H54 (cell line): ENCODE results near the gene FTCD.
"Not testable (repeated sequence)": the region's sequence is repeated elsewhere in the genome, so short reads cannot be mapped to it uniquely, and the experiment has no call there.

Source experiments
- DNase-seq: peaks from one replicate; pipeline ENCODE4 v3.0.0; 2011; ENCODE audit warnings: low spot score, mixed read lengths; ENCODE audit not compliant: insufficient read length
- FAIRE-seq: peaks from 3 replicates; lab custom pipeline; 2011; peaks lifted over from hg19 to GRCh38; lab: Jason Lieb, UNC
- POLR2A ChIP-seq: IDR thresholded peaks from 2 replicates; pipeline ENCODE4 v1.6.1; 2011; ENCODE audit warnings: low read depth, mild to moderate bottlenecking, low read length

Gene FTCD

GRCh38 chr21:46191686-46192575, 36.6 kb upstream of the FTCD start:
- no peak for FAIRE-seq
- DNase-seq: no peak
- no peak for TF ChIP-seq POLR2A

DNA sequence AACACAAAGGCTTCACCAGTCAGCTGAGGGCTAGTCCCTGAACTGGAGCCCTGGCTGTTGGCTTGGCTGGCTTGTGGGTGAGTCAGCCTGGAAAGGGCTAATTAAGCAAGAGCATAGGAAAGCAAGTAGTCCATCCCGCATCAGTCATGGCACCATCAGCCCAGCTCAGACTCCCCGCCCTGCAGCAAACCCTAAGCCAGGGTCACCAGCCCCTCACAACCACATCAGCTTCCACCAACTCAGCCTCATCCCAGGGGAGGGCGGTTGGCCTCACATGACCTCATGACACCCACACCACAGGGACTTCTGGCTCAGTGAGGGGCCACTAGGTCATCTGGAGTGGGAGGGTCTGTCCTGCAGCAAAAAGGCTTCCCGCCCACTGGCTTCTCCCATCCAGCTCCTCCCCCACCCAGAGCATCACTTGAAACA, 35.9 kb upstream of the FTCD start:
- DNase-seq: peak; percentile 65
- FAIRE-seq: no peak
- no peak for TF ChIP-seq POLR2A

DNA sequence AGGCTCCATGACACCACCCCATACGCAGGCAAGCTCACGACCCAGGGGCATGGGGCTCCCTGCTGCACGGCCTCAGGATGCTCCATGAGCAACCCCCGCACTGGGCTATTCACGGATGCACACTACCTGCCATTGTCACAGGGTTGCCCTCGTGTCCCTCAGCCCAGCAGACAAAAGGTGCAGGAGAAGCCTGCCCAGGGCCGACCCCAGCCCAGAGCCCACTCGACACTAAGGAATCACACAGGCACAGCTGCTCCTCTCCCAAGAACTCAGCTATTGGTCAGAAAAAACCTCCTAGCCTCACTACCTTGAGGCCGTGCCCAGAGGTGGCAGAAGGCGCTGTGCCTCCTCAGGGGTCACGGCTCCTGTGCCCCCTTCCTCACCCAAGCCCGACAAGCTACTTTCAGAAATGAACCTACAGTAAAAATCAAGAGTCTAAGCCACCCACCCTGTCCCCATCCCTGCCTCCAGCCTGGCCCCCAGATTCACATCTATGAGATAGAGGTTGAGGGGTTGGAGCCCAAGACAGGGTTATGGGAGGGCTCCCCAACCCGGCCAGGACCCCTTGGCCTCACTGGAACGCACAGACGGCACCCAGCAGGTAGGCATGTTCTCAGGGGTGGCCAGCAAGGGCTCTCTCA, 35.2 kb upstream of the FTCD start:
- no peak for TF ChIP-seq POLR2A
- FAIRE-seq: no peak
- no peak for DNase-seq

GRCh38 chr21:46189959-46190490, 34.6 kb upstream of the FTCD start:
- no peak for TF ChIP-seq POLR2A
- FAIRE-seq (no peak), DNase-seq (no peak)

DNA sequence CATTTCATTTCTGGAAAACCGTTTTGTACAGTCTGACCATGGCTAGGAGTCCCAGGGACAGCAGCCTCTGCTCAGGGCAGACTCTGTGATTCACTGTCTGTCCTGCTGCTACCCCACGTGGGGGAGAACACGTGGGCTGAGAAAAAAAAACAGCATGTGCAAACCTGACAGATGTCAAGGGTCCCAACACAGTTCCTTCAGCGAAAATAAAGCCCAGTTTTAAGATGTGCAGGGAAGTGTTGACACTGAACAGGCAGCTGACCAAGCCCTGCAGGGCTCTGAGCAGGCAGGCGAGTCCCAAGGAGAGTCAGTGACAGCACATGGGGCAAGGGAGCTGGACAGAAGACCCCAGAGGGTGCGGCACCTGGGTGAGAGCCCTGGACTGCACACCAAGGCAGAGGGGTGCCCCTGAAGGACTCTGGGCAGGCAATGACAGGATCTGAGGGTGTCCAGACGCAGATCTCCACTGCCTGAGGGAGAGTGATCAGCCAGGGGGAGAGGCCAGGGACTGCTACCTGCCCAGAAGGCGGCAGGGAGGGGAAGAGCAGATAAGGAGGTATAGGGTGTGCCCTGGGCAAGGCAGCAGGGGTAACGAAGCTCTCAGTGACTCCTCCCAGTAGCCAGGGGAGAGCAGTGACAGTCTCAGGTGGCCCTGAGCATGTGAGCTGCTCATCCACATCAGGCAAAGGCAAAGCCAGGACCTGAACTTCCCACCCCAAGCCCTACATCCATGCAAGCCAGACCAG, 34.0 kb upstream of the FTCD start:
- no peak for TF ChIP-seq POLR2A
- DNase-seq: no peak
- FAIRE-seq: no peak

GRCh38 chr21:46188226-46189212, 33.1 kb upstream of the FTCD start:
- TF ChIP-seq POLR2A: no peak
- DNase-seq (peak; percentile 33), FAIRE-seq (no peak)

DNA sequence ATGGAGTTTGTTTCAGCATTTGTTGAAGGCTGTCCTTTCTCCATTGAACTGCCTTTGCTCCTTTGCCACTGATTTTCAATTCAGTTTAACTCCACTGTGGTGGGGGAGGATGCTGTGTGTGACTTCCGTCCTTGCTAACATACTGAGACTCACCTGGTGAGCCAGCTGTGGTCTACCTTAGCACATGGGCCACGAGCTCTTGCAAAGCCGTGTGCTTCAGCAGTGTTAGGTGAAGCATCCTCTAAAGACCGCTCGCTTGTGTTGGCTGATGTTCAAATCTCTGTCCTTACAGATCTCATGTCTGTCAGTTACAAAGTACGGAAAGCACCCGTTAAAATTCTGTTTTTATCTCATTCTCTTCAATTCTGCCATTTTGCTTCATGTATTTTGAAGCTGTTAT, 32.4 kb upstream of the FTCD start:
- DNase-seq (no peak), FAIRE-seq (no peak)
- TF ChIP-seq POLR2A: no peak

GRCh38 chr21:46187261-46187660, 31.9 kb upstream of the FTCD start:
- no peak for TF ChIP-seq POLR2A
- no peak for DNase-seq
- FAIRE-seq: no peak

- FAIRE-seq: no peak
- no peak for DNase-seq
- TF ChIP-seq POLR2A: no peak
These were observed 30.3 kb upstream of the FTCD start for GRCh38 chr21:46185716-46186115.

DNA sequence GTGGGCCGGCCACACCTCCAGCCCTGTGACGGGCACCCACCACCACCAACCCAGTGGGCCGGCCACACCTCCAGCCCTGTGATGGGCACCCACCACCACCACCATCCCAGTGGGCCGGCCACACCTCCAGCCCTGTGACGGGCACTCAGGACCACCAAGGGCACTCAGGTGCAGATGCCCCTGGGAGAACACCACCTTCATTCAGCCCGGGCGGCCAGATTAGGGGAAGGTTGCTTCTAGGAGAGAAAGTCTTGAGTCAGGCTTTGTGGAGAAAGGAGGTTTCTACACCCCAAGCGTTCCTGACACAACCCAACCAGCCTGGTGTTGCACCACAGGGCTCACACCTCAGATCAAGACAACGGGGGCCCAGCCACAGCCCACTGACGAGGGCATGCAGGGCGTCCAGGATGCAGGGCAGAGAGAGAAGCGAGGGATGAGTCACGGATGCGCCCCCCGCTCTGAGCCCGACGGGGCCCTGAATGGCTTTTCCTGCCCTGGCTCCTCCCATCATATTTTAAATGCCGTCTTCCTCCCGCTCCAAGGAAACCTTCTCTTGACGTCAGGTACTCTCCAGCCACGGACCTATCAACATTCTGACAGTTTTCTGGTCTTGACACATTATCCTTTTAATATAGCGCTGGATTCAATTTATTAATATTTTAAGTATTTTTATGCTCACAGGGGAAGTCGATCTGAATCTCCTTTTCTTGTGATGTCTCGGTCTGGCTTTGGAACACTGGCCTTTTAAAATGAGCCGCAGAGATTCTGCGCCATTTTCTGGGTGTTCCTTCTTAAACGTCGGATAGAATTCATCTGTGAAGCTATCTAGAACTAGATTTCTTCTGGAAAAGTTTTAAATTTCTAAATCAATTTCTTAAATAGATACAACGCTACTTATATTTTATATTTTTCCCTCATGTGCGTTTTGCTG, 29.5 kb upstream of the FTCD start:
- DNase-seq: peak; percentile 63
- peak; percentile 59; the same call in 1 of the 2 replicates for TF ChIP-seq POLR2A
- no peak for FAIRE-seq

GRCh38 chr21:46183910-46184624, 28.7 kb upstream of the FTCD start, which contains the start of gene SPATC1L:
Gene SPATC1L, minus strand, starts transcription at chr21:46184459. Its CDS starts 1,643 bp downstream, at chr21:46182816.
- no peak for FAIRE-seq
- peak; percentile 26; the same call in 1 of the 2 replicates for TF ChIP-seq POLR2A
- peak; percentile 60 for DNase-seq

GRCh38 chr21:46183337-46183909, 28.0 kb upstream of the FTCD start:
- DNase-seq, FAIRE-seq: not testable (repeated sequence)
